HG02623 (cell line): ENCODE data around the gene ABCC4.
A peak's percentile ranks its signal among the peaks of the same experiment; 100 is the strongest.

Experiments used
- ATAC-seq: cut with Tn5 transposase; IDR thresholded peaks from one replicate; pipeline ENCODE4 v1.9.1; 2021; ENCODE audit warnings: moderate library complexity; ENCODE audit not compliant: unreplicated experiment

The ABCC4 gene

GRCh38 chr13:95301183-95301967 is at the start of gene ABCC4:
ABCC4 (minus strand) TSS chr13:95301451; CDS start chr13:95301314, 137 bp downstream.
- peak; percentile 88 for ATAC-seq

- ATAC-seq = no peak
Measured at GRCh38 chr13:95349267-95349666, 48.0 kb upstream of the ABCC4 start.

- ATAC-seq = no peak
Measured at GRCh38 chr13:95343944-95344343, 42.7 kb upstream of the ABCC4 start.

GRCh38 chr13:95341441-95341840 is 40.2 kb upstream of the ABCC4 start:
- no peak for ATAC-seq

GRCh38 chr13:95338905-95339304 is 37.7 kb upstream of the ABCC4 start:
- ATAC-seq = no peak

- ATAC-seq = no peak
Measured at GRCh38 chr13:95337597-95337996, 36.3 kb upstream of the ABCC4 start.

- ATAC-seq = no peak
Measured at GRCh38 chr13:95335667-95336066, 34.4 kb upstream of the ABCC4 start.

- ATAC-seq = no peak
Measured at GRCh38 chr13:95328386-95328785, 27.1 kb upstream of the ABCC4 start.

- no peak for ATAC-seq
Measured at GRCh38 chr13:95327190-95327589, 25.9 kb upstream of the ABCC4 start.

- ATAC-seq = no peak
Measured at GRCh38 chr13:95326695-95327094, 25.4 kb upstream of the ABCC4 start.

- no peak for ATAC-seq
Measured at GRCh38 chr13:95325485-95325884, 24.2 kb upstream of the ABCC4 start.

- ATAC-seq = no peak
Measured at GRCh38 chr13:95323930-95324662, 22.8 kb upstream of the ABCC4 start.

GRCh38 chr13:95319551-95320274 is 18.5 kb upstream of the ABCC4 start:
- no peak for ATAC-seq

GRCh38 chr13:95317039-95317989 is 16.1 kb upstream of the ABCC4 start:
- ATAC-seq = no peak

GRCh38 chr13:95315752-95316151 is 14.5 kb upstream of the ABCC4 start:
- ATAC-seq = no peak

- no peak for ATAC-seq
Measured at GRCh38 chr13:95307507-95307906, 6.3 kb upstream of the ABCC4 start.

- no peak for ATAC-seq
Measured at GRCh38 chr13:95304453-95304852, 3.2 kb upstream of the ABCC4 start.

GRCh38 chr13:95301968-95302393 is 730 bp upstream of the ABCC4 start:
- peak; percentile 3 for ATAC-seq

- ATAC-seq = peak; percentile 37
Measured at GRCh38 chr13:95300625-95301182, 547 bp downstream of the ABCC4 start.

GRCh38 chr13:95298971-95299621 is 2.2 kb downstream of the ABCC4 start:
- no peak for ATAC-seq
